GM18873 (cell line): Measurements from ENCODE around the gene WDFY4.

Experiments
- ATAC-seq: cut with Tn5 transposase; IDR thresholded peaks from one replicate; pipeline ENCODE4 v1.9.1; 2021; ENCODE audit warnings: mild to moderate bottlenecking, moderate library complexity, moderate number of reproducible peaks; ENCODE audit not compliant: unreplicated experiment, low FRiP score

WDFY4 gene

DNA sequence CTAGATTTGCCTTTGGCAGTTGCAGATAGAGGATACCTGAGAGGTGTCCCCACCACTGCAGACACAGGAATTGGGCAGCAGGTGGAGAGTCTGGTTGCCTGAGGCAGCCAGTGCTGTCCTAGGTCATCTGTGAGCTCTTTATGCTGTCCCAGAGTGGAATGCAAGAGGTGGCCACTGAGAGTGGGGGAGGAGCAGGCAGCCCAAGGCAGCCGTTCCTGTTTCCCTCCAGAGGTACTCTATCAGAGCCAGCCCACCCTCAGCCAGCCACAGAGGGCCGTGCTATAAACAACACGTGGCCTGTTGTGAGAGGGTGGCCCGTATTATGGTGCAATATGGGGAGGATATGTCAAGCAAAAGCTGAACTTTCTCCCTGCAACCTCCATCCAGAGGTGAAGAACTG lies 246.5 kb downstream of the WDFY4 start:
- no peak for ATAC-seq

DNA sequence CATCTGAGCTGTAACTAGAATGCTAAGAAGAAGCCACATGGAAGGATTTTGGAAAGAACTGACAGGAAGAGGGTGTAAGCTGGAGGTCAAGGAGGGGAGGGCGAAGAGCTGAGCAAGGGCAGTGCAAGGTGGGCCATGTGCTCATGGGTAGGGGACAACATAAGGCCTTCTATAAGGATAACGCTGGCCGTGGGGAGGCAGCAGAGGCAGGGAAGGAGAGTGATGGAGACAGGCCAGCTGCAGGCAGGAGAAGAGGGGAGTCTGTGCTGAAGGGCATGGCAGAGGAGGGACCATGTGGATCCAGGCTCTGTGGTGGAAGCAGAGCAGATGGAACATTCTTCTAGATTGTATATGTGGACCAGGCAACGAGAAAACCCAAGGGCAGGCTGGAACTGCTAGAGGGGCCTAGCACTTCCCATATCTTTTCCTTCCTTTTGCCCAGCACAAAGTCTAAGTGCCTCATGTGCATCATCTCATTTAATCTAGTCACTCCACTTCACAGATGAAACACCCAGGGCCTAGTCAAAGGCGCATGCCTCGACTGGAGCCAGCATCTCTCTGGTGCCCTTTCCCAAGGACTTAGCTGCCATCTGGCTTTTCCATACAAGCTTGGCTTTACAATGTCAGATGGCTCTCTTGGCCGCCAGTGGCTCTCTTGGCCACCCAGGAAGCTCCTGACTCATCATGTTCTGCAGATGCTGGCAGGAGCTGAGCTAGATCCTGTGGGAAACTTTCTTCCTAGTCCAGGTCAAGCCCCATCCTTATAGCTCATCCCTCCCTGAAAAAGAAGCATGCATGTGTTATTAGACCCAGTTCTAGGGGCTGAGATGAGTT lies 248.4 kb downstream of the WDFY4 start:
- ATAC-seq: no peak

GRCh38 chr10:48934672-48935501 lies 250.2 kb downstream of the WDFY4 start:
- ATAC-seq: no peak

- ATAC-seq: no peak
Measured at GRCh38 chr10:48935577-48935976, 250.9 kb downstream of the WDFY4 start.

DNA sequence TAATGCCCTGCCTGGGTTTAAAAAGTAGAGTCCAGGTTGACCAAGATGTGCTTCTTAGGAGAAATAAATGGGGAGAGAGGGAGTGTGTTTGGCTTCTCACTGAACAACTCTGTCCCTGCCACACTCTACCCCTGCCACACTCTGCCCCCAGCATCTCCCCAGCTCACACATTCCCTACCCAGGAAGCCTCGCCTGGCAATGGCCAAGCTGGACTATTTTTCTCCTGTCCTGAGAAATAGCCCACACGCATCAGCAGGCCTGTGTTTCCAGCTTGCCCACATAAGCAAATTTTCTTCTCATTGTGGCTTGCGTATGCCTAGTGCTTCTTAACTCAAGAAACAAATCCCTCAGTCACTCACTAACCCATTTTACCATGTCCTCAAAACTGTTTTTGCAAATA lies 253.1 kb downstream of the WDFY4 start:
- no peak for ATAC-seq

- ATAC-seq: no peak
Measured at GRCh38 chr10:48938281-48938680, 253.6 kb downstream of the WDFY4 start.

DNA sequence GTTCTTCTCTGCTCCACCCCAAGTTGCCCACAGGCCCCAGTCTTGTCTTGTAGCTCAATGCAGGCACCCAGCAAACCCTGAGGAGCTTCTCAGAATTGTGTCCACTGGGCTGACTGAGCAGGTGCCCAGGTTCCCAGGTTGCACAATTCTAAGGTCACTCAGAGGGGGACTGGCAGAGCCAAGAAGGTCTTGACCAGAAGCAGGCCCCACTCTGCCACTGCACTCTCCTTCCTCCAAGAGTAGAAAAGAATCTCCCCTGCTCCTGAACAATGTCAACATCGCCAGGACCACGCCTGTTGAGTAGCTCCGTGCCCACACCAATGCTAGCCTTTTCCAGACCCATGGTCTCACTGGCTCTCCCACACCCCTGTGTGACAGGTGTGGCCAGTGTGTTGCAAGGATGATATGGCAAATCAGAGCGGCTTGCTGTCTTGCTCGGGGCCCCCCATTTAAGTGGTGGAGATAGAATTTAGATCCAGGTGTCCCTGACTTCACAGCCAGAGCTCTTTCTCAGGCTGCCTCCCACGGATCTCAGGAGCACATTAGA lies 254.4 kb downstream of the WDFY4 start:
- ATAC-seq: no peak

DNA sequence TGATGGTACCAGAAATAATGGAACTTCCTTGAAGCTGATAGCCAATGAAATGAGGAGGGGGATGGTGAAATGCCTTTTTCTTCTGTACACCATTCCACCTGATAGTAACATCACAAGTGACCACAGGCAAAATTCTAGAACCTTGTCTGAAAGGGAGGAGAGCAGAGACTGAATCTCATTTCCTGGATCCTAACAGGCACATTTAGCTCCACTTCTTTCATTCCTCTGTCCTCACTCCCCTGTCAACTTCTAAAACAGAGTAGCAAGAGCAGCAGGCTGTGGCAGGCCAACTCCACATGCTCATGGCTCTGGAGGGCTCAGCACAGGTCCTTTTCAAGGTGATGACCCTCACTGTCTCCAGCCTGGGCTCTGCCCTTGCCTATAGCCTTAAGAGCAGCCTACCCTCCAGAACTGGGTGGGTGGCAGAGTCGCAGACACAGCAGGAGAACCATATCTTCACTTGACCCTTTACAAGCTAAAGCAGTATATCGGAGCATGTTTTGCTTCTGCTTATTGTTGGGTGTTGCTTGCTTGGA lies 255.2 kb downstream of the WDFY4 start, which contains the start of gene LRRC18:
Gene LRRC18, minus strand, starts transcription at position 51 of the 536 bp plus-strand sequence. CDS start 25,685 bp downstream, outside the sequence.
- ATAC-seq: no peak

GRCh38 chr10:48940372-48940771 lies 255.7 kb downstream of the WDFY4 start:
- no peak for ATAC-seq

DNA sequence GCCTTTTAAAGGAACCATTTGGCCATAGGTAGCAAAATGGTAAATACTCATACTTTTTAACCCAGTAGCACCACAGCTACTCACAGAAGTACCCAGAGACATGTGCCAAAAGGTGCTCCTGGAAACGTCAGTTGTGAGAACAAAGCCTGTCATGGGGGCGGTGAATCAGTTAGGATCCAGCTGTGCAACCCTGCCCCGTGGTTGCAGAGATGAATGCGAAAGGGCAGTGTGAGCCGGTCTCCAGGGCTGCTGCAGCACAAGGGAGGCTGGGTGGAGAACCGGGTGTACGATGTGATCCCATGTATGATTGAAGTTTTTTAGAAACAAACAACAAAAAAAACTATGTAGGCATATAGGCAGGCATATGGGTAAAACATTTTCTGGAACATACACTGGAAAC lies 256.3 kb downstream of the WDFY4 start:
- ATAC-seq: no peak

DNA sequence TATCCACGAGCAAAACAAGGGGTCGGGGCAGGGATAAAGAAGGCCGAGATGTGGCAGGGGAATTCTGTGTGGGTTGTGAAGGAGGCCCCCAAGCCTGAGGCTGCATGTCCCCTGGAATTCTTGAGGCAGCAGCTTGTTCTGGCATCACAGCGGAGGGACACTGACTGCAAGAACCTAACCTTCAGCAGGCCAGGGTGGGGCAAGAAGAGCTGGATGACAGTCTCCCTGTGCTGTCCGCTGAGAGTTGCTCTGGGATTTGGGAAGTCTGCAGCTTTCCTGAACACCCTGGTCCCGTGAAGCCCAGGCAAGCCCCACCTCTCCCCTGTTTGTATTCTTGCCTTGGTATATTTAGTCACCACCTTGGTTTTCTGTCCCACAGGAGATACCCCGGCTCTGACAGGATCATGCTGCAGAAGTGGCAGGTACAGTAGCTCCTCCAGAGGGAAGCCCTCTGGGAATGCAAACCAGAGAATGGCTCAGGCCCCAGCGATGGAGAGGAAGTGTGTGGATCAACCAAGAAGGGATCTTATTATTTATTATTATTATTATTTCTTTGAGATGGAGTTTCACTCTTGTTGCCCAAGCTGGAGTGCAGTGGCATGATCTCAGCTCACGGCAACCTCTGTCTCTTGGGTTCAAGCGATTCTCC lies 256.9 kb downstream of the WDFY4 start:
- no peak for ATAC-seq

DNA sequence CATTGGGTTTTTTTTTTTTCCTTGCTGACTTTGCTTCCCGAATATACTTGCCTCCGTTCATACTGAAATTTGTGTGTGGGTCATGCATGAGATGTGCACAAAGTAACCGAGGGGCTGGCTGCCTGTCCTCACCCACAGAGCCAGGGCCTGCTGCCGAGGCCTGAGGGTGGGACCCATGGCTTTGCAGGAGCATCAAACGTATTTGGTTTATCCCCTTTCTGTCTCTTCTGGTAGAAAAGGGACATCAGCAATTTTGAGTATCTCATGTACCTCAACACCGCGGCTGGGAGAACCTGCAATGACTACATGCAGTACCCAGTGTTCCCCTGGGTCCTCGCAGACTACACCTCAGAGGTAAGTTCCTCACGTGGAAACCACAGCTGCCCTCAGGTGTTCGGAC lies 258.4 kb downstream of the WDFY4 start:
- ATAC-seq: no peak

GRCh38 chr10:48944171-48944570 lies 259.5 kb downstream of the WDFY4 start:
- ATAC-seq: no peak

DNA sequence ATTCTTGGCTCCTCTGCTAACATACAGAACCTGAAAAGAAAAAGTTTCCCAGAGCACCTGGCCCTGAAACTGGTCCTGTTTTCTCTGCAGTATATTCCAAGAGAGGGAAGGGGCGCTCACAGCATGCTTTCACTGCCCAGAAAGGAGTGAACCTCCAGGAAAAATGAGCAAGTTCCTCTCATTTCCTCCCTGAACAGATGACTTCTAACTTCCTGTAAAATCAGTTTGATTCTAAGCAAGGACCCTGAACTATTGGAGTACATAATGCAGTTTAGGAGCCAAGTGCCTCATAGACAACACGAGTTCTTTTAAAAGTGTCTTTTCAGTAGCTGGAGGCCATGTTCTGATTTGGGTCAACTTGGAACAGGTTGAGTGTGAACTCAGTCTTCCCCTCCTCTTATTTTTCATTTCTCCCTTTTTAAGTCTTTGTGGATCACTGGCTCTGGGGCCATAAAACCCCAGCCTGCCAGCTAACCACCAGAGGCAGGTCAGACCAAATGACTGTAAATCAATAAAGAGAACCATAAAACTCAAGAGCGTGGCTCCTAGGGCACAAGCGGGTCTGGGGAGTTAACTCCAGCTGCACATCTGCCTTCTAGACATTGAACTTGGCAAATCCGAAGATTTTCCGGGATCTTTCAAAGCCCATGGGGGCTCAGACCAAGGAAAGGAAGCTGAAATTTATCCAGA lies 260.9 kb downstream of the WDFY4 start:
- no peak for ATAC-seq

GRCh38 chr10:48946332-48946731 lies 261.7 kb downstream of the WDFY4 start:
- no peak for ATAC-seq

- no peak for ATAC-seq
Measured at GRCh38 chr10:48946891-48947500, 262.3 kb downstream of the WDFY4 start.

GRCh38 chr10:48947690-48948469 lies 263.2 kb downstream of the WDFY4 start:
- ATAC-seq: no peak

DNA sequence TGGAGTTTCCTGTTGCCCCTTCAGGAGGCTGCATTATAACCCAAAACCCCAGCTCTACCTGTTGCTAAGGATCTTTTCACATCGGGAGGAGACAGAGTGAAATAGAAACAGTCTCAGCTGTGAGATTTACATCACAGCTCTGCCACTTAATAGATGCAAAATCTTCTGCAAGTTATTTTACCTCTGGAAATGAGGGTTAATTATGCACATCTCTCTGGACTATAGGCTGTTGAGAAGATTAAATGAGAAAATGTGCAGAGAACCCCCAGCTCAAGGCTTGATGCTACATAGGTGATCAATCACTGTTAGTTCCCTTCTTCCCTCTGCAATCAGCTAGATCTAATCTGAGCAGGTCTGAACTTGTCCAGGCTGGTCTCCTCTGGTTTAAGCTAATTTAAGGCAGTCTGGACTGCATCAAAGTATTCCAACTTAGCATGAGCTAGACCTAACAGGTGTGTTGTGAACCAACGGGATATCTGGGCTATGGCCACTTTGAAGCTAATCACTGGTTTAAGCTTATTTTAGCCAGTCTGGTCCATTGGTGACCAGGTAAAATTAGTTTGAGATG lies 263.9 kb downstream of the WDFY4 start:
- no peak for ATAC-seq
